Ishikawa (cell line): Measurements from ENCODE around the gene SPHK2.

Experiments
- CEBPB ChIP-seq: IDR thresholded peaks from 2 replicates; pipeline ENCODE4 v1.6.1; 2012
- CREB1 ChIP-seq: IDR thresholded peaks from 2 replicates; pipeline ENCODE4 v1.6.1; 2012; ENCODE audit warnings: low read depth
- EGR1 ChIP-seq: IDR thresholded peaks from 2 replicates; pipeline ENCODE4 v1.6.1; 2012
- EP300 ChIP-seq: IDR thresholded peaks from 2 replicates; pipeline ENCODE4 v1.6.1; 2012; ENCODE audit warnings: borderline replicate concordance
- FOXM1 ChIP-seq: IDR thresholded peaks from 2 replicates; pipeline ENCODE4 v1.6.1; 2012; ENCODE audit warnings: low read depth, borderline replicate concordance
- MAX ChIP-seq: IDR thresholded peaks from 2 replicates; pipeline ENCODE4 v1.6.1; 2012
- NFIC ChIP-seq: IDR thresholded peaks from 2 replicates; pipeline ENCODE4 v1.6.1; 2012
- RAD21 ChIP-seq: IDR thresholded peaks from 2 replicates; pipeline ENCODE4 v1.6.1; 2012; ENCODE audit warnings: low read depth
- REST ChIP-seq: IDR thresholded peaks from 2 replicates; pipeline ENCODE4 v1.6.1; 2012; ENCODE audit warnings: low read depth, mild to moderate bottlenecking
- TAF1 ChIP-seq: IDR thresholded peaks from 2 replicates; pipeline ENCODE4 v1.6.1; 2012; ENCODE audit warnings: low read depth, mild to moderate bottlenecking
- TEAD4 ChIP-seq: IDR thresholded peaks from 2 replicates; pipeline ENCODE4 v1.6.1; 2012
- YY1 ChIP-seq: IDR thresholded peaks from 2 replicates; pipeline ENCODE4 v1.6.1; 2012; ENCODE audit warnings: low read depth
- ZBTB7A ChIP-seq: IDR thresholded peaks from 2 replicates; pipeline ENCODE4 v1.6.1; 2012; ENCODE audit warnings: low read depth
- TF ChIP-seq, protein P1 (sequence below): IDR thresholded peaks from 2 replicates; pipeline ENCODE4 v1.6.1; 2012

DNA sequence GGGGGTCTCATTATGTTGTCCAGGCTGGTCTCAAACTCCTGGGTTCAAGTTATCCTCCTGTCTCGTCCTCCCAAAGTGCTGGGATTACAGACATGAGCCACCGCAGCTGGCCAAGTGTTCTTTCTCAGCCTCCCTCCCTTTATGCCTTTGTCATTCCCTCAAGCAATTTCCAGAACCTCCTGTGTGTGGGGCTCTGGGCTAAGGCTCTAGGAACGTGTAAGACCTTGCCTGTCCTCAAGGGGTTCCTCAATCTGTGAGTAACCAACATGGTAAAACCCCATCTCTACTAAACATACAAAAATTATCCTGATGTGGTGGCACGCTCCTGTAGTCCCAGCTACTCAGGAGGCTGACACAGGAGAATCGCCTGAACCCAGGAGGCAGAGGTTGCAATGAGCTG lies 28.3 kb upstream of the SPHK2 start:
- TF ChIP-seq EP300 (no peak), TEAD4 (no peak), MAX (no peak), REST (no peak), YY1 (no peak), CEBPB (no peak), NFIC (no peak), CREB1 (no peak), TAF1 (no peak), EGR1 (no peak), FOXM1 (no peak), ZBTB7A (no peak), RAD21 (no peak)
- TF ChIP-seq, protein P1, sequence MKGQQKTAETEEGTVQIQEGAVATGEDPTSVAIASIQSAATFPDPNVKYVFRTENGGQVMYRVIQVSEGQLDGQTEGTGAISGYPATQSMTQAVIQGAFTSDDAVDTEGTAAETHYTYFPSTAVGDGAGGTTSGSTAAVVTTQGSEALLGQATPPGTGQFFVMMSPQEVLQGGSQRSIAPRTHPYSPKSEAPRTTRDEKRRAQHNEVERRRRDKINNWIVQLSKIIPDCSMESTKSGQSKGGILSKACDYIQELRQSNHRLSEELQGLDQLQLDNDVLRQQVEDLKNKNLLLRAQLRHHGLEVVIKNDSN: no peak
